ENCODE data around the gene MARK4. TPM values are rescaled to one million over a fixed set of nuclear protein-coding genes. Genes with fewer than 3 reads are reported as not detected.

MARK4 gene
- total RNA-seq, 4 donors from 2014 or later: 10.6 to 14.8 (median 12.0) TPM

DNA sequence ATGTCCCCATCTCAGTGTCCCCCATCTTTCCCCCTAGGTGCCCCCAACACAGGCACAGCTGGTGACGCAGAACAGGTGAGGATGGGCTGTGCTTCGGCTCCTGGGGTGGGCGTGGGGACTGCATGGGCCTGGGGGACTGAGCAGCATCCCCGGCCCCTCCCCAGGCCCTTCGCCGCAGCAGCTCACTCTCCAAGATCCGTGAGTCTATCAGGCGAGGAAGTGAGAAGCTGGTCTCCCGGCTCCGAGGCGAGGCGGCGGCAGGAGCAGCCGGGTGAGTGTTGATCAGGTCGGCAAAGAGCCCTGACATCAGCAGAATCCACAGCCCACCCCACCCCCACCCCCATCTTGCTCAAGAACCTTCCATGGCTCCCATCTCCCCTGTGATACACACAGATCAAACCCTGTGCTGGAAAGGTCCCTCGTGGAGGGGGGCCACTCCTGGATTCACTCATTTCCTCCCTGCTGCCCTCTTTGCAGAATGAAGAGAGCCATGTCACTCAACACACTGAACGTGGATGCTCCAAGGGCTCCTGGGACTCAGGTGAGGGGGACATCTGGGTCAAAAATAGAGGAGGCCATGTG is 99.5 kb downstream of the MARK4 start:
- ATAC-seq (ENCODE audit: low FRiP score): no peak
- TF ChIP-seq, protein P1, sequence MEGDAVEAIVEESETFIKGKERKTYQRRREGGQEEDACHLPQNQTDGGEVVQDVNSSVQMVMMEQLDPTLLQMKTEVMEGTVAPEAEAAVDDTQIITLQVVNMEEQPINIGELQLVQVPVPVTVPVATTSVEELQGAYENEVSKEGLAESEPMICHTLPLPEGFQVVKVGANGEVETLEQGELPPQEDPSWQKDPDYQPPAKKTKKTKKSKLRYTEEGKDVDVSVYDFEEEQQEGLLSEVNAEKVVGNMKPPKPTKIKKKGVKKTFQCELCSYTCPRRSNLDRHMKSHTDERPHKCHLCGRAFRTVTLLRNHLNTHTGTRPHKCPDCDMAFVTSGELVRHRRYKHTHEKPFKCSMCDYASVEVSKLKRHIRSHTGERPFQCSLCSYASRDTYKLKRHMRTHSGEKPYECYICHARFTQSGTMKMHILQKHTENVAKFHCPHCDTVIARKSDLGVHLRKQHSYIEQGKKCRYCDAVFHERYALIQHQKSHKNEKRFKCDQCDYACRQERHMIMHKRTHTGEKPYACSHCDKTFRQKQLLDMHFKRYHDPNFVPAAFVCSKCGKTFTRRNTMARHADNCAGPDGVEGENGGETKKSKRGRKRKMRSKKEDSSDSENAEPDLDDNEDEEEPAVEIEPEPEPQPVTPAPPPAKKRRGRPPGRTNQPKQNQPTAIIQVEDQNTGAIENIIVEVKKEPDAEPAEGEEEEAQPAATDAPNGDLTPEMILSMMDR (IDR thresholded peaks at IDR 0.05): no peak
- no peak for DNase-seq (ENCODE audit: low spot score)

DNA sequence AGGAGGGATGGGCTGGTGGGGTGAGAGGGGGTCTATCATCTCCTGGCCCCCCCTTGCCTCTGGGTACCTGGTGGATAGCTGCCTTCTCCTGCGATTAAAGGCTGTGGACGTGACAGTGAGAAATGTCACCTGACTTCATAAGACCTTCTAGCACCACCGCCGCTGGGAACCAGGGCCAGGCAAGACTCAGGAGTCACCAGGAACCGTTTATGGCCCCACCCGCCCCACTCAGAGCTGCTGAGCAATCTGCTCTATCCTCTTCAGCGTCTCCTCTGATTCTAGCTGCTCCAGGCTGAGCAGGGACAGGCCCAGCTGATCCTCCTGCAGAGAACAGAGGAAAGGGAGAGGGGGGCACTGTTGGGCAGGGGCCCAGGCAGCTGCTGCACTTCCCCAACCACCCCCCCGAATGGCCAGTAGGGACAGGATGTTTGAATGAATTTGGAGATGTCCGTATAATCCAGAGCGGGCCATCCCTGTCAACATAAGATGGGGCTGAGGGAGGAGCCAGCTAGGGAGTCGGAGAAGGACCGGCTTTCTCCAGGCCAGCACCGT is 100.4 kb downstream of the MARK4 start:
- TF ChIP-seq, protein P1 (IDR thresholded peaks at IDR 0.05): no peak
- DNase-seq (ENCODE audit: low spot score): no peak
- ATAC-seq (ENCODE audit: low FRiP score): no peak

DNA sequence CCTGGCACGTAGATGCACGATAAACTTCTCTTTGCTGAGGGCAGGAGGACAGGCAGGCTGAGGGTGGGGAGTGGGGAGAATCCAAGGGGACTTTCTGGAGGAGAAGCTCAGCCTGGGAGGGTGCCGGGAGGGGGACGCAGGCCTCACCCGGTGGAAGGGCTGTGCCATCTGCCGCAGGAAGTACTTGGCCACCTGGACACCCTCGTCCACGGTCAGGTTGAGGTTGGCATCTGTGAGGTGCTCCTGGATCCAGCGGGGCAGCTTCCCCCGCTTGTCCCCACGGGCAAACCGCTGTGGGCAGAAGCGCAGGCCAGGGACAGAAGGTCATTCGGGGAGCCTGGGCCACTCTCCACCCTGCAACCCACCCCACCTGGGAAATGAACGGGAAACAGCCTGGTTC is 101.0 kb downstream of the MARK4 start:
- TF ChIP-seq, protein P1 (IDR thresholded peaks at IDR 0.05): no peak
- ATAC-seq (ENCODE audit: low FRiP score): no peak
- DNase-seq (ENCODE audit: low spot score): no peak

DNA sequence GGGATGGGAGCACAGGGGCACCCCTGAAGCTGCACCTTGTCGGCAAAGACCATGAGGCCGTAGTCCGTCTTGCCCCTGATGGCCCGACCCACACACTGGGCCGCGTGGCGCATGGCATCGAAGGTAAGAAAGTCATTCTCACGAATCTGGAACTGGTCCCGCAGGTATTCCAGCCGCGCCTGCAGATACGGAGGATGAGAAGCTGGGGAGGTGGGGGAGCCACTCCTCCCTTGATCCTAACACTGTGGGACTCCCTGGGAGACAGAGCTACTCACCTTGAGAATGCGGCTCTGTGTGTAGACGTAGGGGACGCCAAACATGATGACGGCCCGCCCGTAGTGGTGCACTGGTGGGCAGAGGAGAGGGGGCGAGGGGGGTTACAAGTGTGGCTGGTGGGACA is 101.4 kb downstream of the MARK4 start:
- no peak for DNase-seq (ENCODE audit: low spot score)
- no peak for ATAC-seq (ENCODE audit: low FRiP score)
- TF ChIP-seq, protein P1 (IDR thresholded peaks at IDR 0.05): no peak

DNA sequence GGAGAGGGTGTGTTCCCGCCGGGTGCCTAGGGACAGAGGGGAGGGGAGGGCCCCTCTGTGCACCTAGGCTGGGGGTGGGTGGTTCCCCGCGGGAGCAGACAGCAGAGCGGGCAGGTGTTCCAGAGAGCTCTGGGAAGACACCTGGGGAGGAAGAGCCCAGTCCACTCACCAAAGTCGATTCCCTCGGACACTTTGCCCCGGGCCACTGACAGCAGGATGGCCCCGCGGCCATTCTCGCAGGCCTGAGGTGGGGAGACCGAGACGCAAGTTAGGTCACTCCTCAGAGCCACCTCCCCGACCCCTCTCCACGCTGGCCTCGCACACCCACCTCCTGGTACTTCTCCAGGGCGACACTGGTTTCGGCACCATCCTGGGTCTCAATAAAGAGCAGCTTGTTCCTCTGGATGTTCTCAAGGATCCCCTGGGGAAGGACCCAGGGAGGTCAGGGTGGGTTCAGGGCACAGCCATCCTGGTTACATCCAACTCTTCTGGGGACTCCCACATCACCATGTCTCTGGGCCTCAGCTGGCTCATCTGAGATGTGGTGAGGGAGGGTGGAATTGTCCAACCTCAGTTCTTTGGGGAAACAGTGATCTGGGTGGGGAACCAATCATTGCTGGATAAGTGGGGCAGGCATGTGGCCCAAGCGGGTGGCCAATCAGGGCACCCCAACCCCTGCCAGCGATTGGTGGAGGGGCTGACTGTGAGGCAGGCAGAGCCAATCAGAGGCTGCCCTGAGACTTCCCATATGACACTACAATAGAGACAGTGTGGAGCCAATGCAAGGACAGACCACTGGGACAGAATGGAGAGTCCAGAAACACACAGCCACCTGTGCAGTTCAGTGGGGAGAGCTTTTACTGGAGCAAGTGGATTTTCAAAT is 102.1 kb downstream of the MARK4 start:
- DNase-seq (ENCODE audit: low spot score) (no peak), ATAC-seq (ENCODE audit: low FRiP score) (no peak)
- TF ChIP-seq, protein P1 (IDR thresholded peaks at IDR 0.05): no peak

DNA sequence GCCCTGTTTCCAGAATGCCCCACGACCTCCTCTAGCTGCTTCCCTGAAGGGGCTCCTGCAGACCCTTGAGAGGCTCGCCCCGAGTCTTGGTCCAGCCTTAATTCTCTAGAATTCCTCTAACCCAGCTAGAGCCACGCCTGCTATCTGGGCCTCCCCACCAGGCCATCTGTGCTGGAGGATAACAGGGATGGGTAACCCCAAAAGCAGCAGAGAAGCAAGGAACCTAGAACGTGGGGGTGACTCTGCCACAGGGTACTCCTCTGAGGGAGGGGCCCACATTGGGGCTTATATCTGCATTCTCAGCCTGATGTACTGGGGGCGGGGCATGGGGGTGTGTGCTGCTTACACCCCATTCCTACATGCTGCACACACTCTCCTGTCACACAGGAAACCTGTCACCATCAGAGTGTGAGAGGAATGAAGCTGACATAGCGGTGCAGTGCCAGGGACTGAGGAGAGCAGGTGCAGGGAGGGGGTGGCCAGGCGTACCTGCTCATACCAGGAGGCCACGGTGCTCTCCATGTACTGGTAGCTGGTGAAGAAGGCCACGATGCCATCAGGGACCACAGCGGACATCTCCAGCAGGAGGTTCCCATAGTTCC is 103.3 kb downstream of the MARK4 start:
- DNase-seq (ENCODE audit: low spot score) (no peak), ATAC-seq (ENCODE audit: low FRiP score) (no peak)
- TF ChIP-seq, protein P1 (IDR thresholded peaks at IDR 0.05): no peak

Other genes starting within 250 kb of the MARK4 start
- 10 to 100 TPM in 2 of 4 donors, 1 to 10 TPM in 2; 5.8 to 26.5 (median 13.5) TPM for gene RELB, start 249.8 kb upstream of the MARK4 start, total RNA-seq
- gene CLASRP, start 212.2 kb upstream of the MARK4 start, total RNA-seq: 10 to 100 TPM; 49.3 to 78.2 (median 73.4) TPM
- gene ZNF296, start 174.8 kb upstream of the MARK4 start, total RNA-seq: 1 to 10 TPM in 2 of 4 donors, under 1 TPM in 2; 0.31 to 1.7 (median 1.1) TPM
- 10 to 100 TPM; 22.2 to 34.1 (median 27.9) TPM for gene GEMIN7, start 172.0 kb upstream of the MARK4 start, total RNA-seq
- 10 to 100 TPM; 13.6 to 23.7 (median 19.4) TPM for gene PPP1R37, start 158.1 kb upstream of the MARK4 start, total RNA-seq
- gene NKPD1, start 90.3 kb upstream of the MARK4 start, total RNA-seq: under 1 TPM in 2 of 4 donors, not detected in 2; 0.19 to 0.72 TPM
- gene TRAPPC6A, start 73.0 kb upstream of the MARK4 start, total RNA-seq: 10 to 100 TPM; 20.8 to 30.4 (median 23.8) TPM
- gene BLOC1S3, start 72.5 kb upstream of the MARK4 start, total RNA-seq: 10 to 100 TPM in 1 of 4 donors, 1 to 10 TPM in 3; 6.4 to 13.1 (median 8.2) TPM
- gene EXOC3L2, start 5.9 kb upstream of the MARK4 start, total RNA-seq: 1 to 10 TPM; 1.4 to 4.1 (median 2.7) TPM
- not detected for gene CKM, start 71.6 kb downstream of the MARK4 start, total RNA-seq
- 1 to 10 TPM in 1 of 4 donors, under 1 TPM in 1, not detected in 2; 0.36 to 2.0 TPM for gene KLC3, start 89.5 kb downstream of the MARK4 start, total RNA-seq
- 10 to 100 TPM in 1 of 4 donors, 1 to 10 TPM in 3; 7.1 to 11.2 (median 8.4) TPM for gene ERCC2, start 119.3 kb downstream of the MARK4 start, total RNA-seq
- gene PPP1R13L, start 153.8 kb downstream of the MARK4 start, total RNA-seq: 10 to 100 TPM; 13.7 to 20.0 (median 15.6) TPM
- gene POLR1G, start 155.4 kb downstream of the MARK4 start, total RNA-seq: 10 to 100 TPM in 1 of 4 donors, 1 to 10 TPM in 3; 5.2 to 29.8 (median 6.3) TPM
- 10 to 100 TPM; 63.7 to 93.8 (median 76.5) TPM for gene ERCC1, start 172.6 kb downstream of the MARK4 start, total RNA-seq
- 100 to 1,000 TPM; 306 to 713 (median 395) TPM for gene FOSB, start 216.7 kb downstream of the MARK4 start, total RNA-seq
- gene RTN2, start 245.8 kb downstream of the MARK4 start, total RNA-seq: 1 to 10 TPM; 3.8 to 9.4 (median 7.0) TPM
- gene PPM1N, start 247.2 kb downstream of the MARK4 start, total RNA-seq: 1 to 10 TPM; 1.9 to 3.8 (median 2.9) TPM